DND-41 (cell line): Measurements from ENCODE around the gene NTMT2.

ENCODE experiments used
- CTCF ChIP-seq: IDR thresholded peaks from 2 replicates; pipeline ENCODE4 v1.5.1; 2012; ENCODE audit warnings: borderline replicate concordance, low read length, moderate library complexity, mild to moderate bottlenecking; ENCODE audit not compliant: poor library complexity, severe bottlenecking; ENCODE audit errors: extremely low read depth
- EZH2 ChIP-seq: IDR thresholded peaks from 3 replicates; pipeline ENCODE4 v1.6.1; 2012; ENCODE audit warnings: borderline replicate concordance, low read depth, mild to moderate bottlenecking, moderate library complexity, low read length, inconsistent platforms; ENCODE audit not compliant: severe bottlenecking

GRCh38 chr1:170218257-170218650 is 72.5 kb downstream of the NTMT2 start:
- no peak for TF ChIP-seq CTCF
- TF ChIP-seq EZH2: no peak
